HG03045 (cell line): ENCODE measurements around the gene AMZ1.
A peak's percentile ranks its signal among the peaks of the same experiment; 100 is the strongest.
"Not testable (repeated sequence)": the region's sequence is repeated elsewhere in the genome, so short reads cannot be mapped to it uniquely, and the experiment has no call there.

Experiments used
- ATAC-seq: cut with Tn5 transposase; IDR thresholded peaks from one replicate; pipeline ENCODE4 v1.9.1; 2021; ENCODE audit warnings: mild to moderate bottlenecking, moderate library complexity; ENCODE audit not compliant: unreplicated experiment

AMZ1 gene

DNA sequence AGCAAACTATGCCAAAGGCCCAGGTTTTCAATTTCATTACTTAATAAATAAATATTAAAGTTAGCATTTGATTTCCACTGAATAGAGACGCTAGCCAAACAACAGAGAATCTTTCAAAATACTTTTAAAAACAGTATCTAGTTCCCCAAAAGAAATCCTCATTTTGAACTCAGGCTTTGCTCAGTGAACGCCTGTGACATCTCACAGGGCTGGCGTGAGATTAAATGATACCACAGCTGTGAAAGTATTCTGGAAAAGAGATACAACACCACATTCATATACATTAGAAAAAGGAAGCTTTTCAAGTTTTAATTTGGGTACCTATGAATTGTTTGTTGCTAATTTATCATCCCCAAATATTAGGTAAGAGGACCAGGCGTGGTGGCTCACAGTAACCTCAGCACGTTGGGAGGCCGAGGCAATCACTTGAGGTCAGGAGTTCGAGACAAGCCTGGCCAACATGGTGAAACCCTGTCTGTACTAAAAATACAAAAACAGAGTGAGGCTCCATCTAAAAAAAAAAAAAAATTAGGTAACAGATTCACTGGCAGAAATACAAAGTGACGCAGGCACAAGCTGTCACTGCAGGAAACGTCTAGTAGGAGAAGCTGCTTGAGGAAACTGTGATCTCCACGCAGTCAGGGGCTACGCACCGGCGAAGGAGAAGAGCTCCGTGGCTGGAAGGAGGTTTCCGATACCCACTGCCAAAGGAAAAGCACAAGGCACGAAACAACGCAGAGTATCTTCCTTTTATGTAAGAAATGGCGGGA is 50.0 kb downstream of the AMZ1 start:
- no peak for ATAC-seq

DNA sequence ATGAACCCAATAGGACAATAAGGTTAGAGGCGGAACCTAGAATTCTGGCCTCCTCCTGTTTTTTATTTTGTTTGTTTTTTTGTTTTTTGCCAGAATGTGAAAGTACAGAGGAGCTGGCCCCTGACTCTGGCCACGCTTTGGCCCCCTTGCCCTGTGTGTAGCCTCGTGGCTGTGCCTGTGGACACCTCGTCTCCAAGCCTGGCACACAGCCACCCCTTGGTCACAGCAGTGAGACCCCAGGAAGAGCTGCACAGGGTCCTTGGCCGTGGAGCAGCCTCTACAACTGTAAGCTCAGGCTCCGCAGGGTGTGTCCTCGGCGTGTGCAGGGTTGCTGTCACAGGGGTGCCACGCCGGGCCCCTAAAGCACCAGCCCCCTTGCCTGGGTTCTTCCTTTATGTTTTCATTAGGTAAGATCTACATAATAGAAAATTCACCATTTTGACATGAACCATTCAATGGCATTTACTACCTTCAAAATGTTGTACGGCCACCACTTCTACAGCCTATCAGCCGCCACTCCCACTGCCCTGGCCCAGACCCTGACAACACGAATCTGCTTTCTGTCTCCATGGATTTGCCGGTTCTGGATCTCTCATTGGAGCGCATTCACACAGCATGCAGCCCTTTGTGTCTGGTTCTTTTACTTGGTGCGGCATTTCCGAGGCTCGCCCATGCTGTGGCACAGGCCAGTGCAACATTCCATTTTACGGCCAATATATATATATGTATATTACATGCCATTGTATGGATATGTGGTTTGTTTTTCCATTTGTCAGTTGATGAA is 51.0 kb downstream of the AMZ1 start:
- no peak for ATAC-seq

DNA sequence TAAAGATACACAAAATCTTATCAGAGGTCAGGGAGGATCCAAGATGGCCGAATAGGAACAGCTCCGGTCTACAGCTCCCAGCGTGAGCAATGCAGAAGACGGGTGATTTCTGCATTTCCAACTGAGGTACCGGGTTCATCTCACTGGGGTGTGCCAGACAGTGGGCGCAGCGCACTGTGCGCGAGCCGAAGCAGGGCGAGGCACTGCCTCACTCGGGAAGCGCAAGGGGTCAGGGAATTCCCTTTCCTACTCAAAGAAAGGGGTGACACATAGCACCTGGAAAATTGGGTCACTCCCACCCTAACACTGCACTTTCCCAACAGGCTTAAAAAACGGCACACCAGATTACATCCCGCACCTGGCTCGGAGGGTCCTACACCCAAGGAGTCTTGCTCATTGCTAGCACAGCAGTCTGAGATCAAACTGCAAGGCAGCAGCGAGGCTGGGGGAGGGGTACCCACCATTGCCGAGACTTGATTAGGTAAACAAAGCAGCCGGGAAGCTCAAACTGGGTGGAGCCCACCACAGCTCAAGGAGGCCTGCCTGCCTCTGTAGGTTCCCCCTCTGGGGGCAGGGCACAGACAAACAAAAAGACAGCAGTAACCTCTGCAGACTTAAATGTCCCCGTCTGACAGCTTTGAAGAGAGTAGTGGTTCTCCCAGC is 55.7 kb downstream of the AMZ1 start:
- not testable (repeated sequence) for ATAC-seq

DNA sequence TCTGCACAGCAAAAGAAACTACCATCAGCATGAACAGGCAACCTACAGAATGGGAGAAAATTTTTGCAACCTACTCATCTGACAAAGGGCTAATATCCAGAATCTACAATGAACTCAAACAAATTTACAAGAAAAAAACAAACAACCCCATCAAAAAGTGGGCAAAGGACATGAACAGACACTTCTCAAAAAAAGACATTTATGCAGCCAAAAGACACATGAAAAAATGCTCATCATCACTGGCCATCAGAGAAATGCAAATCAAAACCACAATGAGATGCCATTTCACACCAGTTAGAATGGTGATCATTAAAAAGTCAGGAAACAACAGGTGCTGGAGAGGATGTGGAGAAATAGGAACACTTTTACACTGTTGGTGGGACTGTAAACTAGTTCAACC is 60.7 kb downstream of the AMZ1 start:
- not testable (repeated sequence) for ATAC-seq

DNA sequence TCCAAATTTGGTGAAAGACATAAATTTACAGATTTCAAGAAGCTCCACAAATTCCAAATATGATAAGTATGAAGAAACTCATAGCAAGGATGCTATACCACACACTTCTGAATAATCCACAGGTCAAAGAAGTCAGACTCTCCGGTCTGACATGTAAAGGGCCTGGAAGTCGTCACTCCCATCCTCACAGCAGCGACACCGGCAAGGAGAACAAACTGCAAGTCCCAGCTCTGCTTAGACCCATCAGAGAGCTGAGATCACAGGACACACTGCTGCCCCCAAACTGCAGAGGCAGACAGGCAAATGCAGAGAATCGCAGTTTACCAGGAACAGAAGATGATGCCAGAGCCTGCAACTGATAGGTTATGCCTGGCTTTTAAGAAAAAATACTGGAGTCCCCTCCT is 62.0 kb downstream of the AMZ1 start:
- ATAC-seq, result no peak

DNA sequence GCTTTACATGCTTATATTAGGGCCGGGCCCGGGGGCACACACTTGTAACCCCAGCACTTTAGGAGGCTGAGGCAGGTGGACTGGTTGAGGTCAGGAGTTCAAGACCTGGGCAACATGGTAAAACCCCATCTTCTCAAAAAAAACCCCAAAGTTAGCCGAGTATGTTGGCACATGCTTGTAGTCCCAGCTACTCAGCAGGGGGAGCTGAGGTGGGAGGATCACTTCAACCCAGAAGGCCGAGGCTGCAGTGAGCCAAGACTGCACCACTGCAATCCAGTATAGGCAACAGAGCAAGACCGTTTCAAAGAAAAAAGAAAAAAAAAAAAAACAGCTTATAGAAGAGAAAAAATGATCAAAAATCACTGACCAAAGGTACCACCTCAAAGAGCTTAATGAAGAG is 63.1 kb downstream of the AMZ1 start:
- ATAC-seq, result no peak

DNA sequence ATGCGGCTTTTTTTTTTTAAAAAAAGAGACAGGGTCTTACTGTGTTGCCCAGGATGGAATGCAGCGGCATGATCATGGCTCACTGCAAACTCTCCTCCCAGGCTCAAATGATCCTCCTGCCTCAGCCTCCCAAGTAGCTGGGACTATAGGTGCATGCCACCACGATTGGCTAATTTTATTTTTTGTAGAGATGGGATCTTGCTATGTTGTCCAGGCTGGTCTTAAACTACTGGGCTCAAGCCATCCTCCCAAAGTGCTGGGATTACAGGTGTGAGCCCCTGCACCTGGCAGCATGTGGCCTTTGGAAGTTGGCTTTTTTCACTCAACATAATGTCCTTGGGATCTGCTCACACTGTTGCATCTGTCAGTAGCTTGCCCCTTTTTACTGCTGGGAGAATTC is 65.1 kb downstream of the AMZ1 start:
- ATAC-seq, result no peak

DNA sequence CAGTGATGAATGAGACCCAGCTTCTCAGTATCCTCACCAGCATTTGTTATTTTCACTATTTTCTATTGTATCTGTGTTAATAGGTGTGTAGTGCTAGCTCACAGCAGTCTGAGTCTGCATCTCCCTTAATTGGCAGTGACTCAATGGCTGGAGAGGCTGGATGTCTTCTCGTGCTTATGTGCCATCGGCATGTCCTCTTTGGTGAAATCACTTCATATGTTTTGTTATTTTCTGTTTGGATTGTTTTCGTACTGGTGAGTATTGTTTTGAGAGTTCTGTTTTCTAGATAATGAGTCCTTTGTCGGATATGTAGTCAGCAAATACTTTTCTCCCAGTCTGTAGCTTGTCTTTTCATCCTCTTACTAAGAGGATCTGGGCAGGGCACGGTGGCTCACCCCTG is 66.1 kb downstream of the AMZ1 start:
- no peak for ATAC-seq

DNA sequence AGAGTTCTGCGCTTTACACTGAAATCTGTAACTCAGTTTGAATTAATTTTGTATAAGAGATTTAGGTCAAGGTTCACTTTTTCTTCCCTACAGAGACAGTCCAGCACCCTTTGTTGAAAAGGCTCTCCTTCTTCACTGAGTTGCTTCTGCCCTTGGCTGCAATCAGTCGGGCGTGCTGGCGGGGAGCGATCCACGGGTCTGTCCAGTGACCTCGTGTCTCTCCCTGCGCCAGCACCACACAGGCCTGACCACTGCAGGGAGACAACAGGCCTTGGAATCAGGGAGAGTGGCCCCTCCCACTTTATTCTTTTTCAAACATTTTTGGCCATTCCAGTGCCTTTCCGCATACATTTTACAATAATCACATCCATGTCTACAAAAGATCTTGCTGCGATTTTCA is 66.9 kb downstream of the AMZ1 start:
- ATAC-seq, result no peak

DNA sequence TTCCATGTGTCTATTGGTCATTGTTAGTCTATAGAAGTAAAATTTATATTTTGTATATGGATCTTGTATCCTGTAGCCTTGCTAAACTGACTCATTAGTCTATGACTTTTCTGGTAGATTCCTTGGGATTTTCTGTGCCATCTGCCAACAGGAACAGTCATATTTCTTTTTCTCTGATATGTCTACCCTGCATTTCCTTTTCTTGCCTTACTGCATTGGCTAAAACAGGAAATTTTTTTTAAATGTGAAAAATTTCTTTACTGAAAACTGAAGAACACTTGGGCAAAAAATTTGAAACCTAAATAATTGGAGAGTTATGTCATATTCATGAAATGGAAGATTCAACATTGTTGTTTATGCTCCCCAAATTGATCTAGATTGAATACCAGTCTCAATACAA is 67.5 kb downstream of the AMZ1 start:
- ATAC-seq, result no peak

DNA sequence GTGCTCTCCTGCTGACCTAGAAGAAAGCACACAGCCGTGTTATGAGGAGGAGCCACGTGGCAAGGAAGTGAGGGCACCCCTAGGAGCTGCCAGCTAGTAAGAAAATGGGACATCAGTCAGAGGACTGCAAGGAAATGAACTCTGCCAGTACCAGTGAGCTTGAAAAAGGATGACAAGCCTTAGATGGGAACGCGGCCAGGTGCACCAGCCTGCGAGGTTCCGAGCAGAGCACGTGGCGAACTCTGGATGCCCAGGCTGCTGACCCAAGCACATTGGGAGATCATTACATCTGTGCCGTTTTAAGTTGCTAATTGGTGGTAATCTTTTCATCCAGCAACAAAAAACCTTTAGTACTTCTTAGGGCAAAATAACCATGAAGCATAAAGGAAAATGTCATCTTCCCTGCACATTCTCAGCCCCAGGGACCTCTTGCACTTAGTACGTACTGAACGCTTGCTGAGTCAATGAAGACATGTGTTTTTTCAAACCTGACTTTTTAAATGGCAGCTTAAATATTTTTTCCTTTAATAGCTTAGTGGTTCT is 69.4 kb downstream of the AMZ1 start:
- ATAC-seq, result no peak

DNA sequence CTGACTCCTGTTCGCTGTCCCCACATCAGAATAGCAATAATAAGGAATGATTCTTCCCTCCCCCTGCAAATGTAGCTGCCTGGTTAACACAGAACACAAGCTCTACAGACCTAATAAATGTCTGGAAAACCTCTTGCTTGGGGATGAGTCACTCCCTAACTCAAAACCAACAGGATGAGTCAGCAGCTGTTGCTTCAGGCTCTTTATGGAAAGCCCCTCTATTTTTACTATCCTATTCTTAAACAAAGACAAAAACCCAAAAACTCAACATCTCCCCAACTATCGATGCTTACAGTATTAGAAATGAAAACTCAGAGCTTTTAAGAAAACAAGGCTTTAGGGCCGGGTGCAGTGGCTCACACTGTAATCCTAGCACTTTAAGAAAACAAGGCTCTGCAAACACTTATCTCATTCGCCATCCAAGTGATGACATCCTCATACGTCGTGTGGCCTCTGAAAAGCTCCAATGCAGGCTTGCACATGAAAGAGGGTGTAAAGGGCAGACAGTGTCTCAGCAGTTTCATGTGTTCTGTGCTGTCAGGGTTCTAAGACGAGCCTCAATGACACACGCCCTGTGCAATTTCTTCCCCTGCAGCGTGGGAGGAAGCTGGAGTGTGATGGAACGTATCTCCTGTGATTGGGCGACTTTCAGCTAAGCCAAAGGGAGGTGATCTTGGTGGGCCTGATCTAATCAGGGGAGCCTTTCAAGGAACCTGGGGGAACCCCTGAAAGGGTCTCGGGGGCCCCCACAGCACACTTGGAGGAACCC is 70.1 kb downstream of the AMZ1 start:
- peak; percentile 67 for ATAC-seq

DNA sequence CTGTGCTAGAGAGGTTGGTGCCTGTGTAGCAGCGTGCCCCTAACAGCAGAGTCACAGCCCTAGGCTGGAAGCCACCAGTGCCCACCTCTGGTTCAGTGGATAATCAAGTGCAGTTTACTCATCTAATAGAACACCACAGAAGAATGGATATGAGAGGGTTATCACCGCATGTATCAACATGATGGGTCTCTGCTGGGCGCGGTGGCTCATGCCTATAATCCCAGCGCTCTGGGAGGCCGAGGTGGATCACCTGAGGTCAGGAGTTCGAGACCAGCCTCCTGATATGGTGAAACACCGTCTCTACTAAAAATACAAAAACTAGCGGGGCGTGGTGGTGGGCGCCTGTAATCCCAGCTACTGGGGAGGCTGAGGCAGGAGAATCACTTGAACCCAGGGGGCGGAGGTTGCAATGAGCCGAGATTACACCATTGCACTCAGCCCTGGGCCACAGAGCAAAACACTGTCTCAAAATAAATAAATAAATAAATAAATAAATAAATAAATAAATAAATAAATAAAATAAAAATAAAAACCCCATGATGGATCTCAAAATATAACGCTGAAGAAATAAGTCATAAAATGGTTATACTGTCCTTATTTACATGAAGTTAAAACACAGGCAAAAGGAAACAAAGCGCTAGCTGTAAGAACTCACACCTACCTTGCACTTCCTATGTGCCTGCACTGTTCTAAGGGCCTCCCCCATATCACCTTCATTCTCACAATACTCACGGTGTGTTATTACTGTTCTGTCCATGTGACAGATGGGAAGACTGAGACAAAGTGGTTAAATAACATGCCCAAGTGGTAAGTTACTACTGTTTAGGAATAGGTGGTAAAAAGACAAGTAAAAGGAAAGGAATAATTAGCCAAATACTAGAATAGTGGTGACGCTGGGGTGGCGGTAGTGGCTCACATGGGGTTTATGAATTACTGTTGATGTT is 70.9 kb downstream of the AMZ1 start:
- no peak for ATAC-seq

DNA sequence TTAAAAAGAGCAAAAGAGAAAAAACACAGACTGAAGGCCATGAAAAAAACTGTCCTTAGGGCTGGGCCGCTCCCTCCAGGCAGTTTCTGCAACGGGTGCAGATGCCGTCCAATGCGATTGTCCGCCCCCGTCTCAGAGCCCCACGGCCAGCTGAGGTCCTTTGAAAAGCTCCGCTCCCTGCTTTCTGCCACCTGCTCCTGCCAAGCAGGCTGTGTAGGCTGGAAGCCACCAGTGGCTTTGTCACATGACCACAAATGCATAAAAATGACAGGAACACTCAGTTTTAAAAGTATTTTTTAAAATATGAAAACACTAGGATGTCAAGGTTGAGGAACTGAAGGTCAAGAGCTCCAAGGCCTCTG is 71.7 kb downstream of the AMZ1 start:
- ATAC-seq, result no peak

DNA sequence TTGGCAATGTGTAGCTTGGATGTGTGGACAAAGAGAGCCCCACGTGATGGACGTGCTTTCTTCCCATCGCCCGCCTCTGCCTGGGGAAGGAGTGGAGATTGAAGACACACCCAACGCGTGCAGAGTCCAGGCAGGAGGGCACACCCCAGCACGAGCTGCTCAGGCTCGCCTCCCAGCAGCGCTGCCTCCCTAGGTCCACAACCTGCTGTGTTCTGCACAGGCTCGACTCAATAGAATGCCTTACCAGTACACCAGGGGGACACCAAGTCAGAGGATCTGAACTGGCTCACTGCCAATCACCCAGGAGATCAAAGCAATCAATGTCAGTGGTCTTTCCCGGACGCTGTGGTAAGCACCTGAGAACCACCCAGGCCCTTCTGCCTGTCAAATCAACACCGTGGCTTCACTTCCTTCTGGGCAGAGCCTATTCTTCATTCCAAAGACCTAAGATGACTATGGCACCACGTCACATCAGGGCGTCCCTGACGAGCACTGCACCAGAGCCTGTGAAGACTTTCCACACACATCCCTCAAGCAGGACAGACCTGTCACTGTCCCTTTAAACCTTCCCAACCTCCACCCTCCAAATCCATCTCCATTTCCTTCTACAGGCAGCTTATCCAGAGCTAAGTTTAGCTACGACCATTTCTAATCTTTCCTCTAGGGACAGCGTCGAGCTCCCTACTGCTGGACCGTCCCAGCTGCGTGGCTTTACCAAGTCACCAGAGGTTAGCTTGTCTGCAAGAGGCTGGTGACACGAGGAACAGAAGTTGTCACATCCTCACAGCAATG is 72.3 kb downstream of the AMZ1 start:
- no peak for ATAC-seq

DNA sequence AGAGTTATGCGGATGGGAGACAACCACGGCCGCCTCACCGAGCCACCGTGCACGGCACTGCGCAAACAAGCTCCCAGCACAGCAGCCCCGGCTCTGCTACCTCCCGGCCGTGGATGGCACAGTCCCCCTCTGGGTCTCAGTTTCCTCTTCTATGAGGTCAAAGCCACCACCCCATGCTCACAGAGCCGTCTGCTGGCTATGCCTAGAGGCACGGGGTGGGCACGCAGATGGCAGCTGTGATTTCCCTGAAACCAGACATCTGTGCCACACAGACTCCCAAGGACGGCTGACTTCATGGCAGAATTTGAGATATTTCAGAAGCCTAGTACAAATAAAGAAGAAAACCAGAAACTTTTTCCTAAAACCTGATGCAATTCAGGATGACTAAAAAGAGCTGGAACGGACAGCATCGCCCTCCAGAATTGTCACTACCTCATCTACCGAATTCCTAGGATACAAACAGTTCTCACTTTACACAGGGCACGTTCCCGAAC is 73.2 kb downstream of the AMZ1 start:
- ATAC-seq, result no peak

DNA sequence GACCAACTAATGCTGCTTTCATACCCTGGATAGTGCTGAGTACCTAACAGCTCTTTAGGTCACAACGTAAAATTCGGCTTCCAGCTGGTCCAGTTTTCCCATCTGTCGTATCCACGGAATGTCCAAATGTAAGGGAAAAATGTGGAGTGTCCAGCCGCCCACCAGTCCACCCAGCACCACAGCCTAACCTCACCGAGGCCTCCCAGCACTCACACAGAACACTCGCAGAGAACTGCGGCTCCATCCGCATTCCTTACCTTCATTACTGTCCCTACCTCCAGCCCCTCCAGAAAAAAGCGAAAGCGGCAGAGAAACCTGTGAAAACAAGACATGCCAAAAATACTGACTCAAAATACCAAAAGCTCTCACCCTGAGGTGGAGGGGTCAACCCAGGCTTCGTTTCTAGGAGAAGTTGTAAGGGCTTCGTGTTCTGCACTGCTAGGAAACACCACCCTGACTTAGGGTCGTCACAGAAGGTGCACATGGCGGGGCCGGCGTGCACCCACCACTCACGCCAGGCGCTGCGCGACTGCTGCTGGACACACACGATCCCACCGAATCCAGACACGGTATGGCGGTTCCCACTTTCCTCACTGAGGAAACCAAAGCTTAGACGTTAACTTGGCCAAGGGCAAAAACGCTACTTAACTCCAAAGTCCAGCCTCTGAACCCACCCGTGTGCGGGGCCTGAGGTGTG is 73.9 kb downstream of the AMZ1 start:
- no peak for ATAC-seq

DNA sequence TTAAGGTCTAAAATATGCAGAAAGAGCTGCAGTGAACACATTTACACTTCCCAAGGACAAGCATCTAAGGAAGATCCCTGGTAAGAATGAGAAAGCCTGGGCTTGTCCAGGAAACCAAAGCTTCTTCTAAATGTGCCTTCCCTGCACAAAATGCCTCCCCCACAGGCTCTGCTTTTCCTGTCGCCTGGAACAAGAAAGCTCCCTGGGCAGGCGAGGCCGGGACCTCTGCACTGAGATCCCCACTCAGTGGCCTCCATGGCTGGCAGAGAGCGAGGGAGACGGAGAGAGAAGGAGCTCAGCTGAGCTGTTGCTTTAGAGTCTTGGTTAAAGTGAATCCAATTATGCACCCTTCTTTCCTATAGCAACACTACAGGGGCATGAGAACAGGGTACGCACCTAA is 75.6 kb downstream of the AMZ1 start:
- ATAC-seq, result no peak
